ENCODE data around the gene RALGAPA2.

RALGAPA2 gene

DNA sequence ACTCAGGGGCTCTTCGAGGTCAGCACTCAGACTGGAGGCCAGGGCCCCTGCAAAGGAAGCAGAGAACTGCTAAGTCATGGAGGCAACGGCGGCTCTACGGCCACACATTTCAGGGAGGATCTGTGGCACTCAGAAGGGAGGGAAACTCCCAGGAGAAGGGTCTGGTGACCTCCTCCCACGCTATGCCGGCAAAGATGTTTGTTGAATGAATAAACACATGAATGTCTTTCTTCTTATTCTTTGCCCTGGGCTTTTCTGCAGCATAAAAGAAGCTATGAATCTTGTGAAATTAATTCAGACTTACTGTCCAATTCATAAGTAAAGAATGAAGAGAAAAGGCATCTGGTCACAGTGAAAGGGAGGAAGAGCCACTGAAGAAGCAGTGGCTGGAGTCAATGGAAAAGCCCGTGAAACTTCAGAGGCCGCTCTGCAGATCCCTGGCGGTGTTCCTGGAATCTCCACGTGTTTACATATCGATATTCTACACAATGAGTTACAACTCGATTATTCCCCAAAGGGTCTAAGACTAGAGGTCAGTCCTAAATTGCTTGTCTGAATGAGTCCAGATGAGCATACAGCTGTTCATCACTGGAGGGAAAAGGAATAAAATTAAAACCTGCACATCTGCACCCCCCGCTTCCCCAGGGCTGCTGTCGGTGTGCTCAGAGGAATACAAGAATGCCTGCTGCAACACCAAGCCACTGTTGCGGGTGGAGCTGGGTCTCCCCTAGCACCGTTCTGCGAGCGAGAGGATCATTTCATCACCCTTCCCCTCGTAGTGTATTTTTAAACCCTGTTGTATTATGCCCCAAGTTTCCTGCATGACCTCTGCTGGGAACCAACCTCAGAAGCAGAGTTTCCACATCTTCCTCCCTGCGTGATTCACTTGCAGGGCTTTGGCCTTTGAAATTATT, 319.0 kb downstream of the RALGAPA2 start:
- no peak for DNase-seq

DNA sequence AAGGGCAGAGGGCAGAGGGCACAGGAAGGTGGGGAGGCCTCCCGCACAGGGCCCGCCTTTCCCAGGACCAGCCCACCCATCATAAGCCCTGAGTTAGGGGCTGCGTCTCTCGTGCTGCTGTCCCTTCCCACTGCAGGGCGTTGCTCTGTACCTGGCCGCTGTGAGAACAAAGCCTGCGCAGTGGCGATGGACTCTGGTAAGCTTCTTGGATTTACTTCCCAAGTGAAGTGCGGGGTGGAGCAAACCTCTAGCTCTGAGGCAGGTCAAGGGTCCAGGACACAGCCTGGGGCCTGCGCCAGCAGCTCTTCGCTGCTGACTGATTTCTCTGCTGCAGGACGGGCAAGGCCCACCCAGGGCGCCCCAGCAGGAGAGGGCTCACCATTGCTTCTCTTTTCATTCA, 320.7 kb downstream of the RALGAPA2 start:
- DNase-seq: no peak

DNA sequence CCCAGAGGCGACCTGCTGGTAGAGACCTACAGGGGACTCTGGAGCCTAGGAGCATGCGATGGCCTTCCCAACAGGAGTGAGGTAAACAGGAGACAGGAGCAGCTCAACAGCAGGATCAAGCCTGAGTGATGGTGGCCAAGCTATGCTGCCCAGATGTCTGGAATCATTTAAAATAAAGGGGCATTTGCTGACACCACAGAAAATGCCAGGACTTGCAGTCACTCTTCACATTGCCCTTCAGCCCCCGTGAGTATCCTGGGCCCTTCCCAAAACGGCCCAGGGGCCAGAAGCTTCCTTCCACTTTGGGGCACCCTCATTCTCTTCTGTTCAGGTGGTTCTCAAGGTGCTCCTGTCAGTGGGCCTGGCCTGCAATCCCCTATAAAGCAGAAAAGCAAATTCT, 321.3 kb downstream of the RALGAPA2 start:
- DNase-seq: no peak

DNA sequence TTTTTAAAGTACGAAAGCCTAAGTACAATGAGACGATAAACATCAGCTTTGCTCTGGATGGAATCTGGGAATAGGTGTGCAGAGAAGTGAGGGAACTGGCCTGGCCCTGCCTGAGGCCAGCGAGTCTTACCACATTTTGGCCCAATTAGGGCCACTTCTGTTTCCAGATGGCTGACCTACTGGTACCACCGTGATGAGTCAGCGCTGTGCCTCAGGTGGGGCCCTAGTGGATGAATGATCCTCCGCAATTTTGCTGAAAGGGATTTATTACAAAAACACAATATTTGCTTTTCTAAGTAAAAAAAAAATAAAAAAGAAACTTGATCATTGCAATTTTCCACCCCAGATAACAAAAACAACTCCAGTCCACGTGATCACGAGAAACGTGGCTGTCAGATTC, 322.1 kb downstream of the RALGAPA2 start:
- no peak for DNase-seq

DNA sequence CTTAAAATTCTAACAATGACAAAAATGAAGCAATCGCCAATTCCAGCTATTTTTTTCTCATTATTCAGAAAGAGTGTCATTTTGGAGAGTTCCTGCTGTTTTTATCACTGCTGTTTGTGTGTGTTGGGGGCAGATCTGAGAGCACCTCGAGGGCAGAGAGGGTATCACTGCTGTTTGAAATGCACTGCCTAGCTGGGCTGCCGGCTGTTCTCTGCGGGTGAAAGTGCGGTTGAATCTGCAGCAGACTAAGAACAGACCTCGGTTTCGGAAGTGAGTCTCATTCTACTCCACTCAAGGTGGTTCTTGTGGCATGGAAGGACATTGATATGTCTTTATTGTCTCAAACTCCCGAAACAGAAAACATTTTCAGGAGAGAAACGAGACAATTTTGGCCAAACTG, 326.3 kb downstream of the RALGAPA2 start:
- DNase-seq: no peak

DNA sequence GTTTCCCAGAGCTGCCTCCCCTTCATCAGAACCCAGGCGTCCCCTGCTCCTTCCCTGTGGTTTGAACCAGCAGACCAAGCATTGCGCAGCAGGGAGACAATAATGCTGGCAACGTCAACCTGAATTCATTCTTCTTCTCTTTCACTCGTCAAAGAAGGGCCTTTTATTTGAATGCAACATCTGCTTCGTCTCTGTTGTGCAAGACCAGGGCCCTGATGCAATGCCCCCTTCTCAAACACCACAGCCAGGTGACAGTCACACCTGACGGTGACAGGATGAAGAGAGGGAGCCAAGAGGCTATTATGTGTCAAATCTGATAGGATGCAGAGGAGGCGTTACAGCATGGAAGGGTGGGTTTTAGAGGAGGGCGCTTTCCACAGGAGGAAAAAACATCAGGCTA, 336.6 kb downstream of the RALGAPA2 start:
- DNase-seq: peak; percentile 28

DNA sequence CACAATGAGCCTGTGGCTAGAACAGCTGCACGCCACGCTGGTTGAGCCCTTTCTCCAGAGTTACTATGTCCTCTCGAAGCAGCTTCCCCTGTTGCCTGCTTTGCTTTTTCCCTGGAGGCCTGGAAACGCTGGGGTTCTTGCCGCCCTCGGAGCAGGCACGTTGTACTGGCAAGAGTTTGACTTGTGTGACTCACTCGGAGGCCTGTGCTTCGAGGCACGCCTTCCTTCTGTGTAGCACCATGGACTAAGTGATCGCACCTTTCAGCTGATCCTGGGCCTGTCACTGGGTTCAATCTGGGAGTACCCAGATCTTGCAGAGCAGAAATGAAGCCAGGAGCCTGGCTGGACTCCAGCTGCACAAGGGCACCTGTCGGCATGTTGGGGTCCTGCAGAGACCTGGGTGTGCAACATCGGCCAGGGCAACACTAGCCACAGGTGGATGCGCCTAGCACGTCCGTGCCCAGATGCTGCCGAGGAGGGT, 339.3 kb downstream of the RALGAPA2 start:
- DNase-seq: no peak

DNA sequence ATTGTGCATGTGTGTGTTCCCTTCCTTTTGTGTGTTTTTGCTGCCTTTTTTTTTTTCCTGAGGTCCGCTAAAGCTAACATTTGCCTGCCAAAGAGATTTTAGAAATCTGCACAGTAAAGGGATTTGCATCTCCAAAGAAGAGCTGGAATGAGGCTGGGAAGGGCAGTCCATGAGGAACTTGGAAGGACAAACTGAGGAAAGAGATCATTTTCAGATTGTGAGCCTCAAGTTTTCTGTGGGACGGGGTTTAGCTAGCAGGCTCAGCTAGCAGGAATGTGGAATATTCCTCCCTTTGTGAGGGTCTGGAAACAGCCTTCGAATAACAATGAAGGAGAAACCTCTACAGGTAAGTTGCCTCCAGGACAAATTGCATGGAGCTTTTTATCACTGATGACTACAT, 340.8 kb downstream of the RALGAPA2 start:
- DNase-seq: no peak

DNA sequence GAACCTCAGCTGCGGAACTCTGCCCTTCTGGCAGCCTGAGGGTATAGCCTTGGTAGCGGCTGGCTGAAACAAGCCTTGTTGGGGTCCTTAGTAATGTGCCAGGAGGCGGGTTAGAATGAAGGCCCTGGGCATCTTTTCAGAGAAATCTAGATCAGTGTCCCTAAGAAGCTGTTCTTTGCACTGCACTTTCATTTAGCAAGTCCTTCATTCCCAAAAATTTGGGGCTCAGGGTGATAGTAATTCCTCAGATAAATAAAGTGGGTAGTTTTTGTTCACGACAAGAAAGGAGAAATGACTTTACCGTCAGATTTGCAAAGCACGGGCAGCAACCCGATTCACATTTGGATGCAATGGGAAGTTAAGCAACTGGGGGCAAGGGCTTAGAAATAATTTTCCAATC, 341.4 kb downstream of the RALGAPA2 start:
- DNase-seq: peak; percentile 24

DNA sequence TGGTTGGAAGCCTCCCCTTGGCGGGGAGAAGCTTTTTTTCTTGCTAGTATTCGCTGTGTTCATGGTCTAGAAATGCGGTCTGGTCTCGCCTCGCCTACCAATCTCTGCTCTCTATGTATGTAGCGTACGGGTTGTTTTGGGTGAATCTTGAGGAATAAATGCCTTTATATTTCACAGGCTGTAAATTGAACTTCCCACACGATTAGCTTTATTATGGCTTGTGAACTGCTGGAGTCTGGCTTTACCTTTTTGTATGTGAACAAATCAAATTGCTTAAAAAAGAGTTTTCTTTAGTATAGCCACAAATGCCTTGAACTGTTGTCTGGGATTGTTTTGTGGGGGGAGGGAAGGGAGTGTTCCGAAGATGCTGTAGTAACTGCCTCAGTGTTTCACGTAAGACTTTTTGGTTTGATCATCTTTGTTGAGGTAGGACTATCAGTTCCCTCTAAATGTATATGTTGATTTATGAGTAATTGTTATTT, 342.3 kb downstream of the RALGAPA2 start:
- DNase-seq: no peak

DNA sequence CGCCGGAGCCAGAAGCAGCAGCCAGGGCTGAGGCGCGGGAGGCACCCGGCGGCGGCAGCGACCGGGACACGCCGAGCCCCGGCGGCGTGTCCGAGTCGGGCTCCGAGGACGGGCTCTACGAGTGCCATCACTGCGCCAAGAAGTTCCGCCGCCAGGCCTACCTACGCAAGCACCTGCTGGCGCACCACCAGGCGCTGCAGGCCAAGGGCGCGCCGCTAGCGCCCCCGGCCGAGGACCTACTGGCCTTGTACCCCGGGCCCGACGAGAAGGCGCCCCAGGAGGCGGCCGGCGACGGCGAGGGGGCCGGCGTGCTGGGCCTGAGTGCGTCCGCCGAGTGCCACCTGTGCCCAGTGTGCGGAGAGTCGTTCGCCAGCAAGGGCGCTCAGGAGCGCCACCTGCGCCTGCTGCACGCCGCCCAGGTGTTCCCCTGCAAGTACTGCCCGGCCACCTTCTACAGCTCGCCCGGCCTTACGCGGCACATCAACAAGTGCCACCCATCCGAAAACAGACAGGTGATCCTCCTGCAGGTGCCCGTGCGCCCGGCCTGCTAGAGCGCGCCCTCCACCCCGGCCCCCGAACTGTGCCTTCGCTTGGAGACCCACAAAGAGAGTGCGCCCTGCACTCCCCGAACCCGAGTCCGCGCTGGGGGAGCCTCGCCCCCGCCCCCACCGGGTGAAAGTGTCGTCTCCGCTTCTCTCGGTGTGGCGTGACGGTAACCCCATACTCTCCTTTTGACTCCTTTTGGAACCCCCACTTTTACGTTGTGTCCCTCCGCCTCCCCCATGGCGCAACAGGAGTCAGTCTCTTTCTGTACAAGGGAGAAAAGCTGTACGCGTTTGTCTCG, 343.0 kb downstream of the RALGAPA2 start:
- peak; percentile 41 for DNase-seq

DNA sequence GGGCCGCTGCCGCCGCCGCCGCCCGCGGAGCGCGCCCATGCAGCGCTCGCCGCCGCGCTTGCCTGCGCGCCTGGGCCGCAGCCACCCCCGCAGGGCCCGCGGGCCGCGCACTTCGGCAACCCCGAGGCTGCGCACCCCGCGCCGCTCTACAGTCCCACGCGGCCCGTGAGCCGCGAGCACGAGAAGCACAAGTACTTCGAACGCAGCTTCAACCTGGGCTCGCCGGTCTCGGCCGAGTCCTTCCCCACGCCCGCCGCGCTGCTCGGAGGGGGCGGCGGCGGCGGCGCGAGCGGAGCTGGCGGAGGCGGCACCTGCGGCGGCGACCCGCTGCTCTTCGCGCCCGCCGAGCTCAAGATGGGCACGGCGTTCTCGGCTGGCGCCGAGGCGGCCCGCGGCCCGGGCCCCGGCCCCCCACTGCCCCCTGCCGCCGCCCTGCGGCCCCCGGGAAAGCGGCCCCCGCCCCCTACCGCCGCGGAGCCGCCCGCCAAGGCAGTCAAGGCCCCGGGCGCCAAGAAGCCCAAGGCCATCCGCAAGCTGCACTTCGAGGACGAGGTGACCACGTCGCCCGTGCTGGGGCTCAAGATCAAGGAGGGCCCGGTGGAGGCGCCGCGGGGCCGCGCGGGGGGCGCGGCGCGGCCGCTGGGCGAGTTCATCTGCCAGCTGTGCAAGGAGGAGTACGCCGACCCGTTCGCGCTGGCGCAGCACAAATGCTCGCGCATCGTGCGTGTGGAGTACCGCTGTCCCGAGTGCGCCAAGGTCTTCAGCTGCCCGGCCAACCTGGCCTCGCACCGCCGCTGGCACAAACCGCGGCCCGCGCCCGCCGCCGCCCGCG, 343.8 kb downstream of the RALGAPA2 start:
- peak; percentile 11 for DNase-seq

DNA sequence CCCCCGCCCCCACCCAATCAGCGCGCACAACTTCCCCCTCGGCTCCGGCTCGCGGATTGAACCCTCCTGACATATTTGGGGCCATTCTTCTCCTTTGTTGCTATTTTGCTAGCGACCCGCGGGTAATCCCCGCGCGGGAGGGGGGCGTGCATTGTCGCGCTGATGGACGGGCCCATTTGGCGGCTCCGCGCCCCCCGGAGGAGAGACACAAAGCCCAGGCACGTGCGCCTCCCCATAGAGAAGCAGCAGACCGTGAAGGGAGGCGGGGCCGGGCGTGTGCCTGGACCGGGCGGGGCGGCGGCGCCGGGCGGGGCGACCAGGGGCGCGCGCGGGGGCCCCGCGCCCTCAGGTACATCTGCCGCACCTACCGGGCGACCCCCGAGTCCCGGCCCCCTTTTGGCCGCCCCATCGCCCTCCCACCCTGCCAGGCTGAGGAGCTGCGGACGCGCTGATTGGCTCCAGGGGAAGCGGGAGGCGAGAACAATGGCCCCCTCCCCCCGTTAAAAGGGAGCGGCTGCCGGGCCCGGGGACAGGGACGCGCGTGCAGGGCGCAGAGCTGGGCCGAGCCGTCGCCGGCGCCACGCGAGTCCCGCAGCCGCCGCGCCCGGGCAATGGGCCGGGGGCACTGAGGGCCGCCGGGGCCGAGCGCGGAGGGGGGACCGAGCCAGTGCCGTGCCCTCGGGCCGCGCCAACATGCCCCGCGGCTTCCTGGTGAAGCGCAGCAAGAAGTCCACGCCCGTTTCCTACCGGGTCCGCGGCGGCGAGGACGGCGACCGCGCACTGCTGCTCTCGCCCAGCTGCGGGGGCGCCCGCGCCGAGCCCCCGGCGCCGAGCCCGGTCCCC, 344.6 kb downstream of the RALGAPA2 start, which contains the start of gene INSM1:
Gene INSM1, plus strand, starts transcription at position 530 of the 843 bp plus-strand sequence. Its CDS starts 164 bp downstream, at position 694.
- peak; percentile 84 for DNase-seq

DNA sequence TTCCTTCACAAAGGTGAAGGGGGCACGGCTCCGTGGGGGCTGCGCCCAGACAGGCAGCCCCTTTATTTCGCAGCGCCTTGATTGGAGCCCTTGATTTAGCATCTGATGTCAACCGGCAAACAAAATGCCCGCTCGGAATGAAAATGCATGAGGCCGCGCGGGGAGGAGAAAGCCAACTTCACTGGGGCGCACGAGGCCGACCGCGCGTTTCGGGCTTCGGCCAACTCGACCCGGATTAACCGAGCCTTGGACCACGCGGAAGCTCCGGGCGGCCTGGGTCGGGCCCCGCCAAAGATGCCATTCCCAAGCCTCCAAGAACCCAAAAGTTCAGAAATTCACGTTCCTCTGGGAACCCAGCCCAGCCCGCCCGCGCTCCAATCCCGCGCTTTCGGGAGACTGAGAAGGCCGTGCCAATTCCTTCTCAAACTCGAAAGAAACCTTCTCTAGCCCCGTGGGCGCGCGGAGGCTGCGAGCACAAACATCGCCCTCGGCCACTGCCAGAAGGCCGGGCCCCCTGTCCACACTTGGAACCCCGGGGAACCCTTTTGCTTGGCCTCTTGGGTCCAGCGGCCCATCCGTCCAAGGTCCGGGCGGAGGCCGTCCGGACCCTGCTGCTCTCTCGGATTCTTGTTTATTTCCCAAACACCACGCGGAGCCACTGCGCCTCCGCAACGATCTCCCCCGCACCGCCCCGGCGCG, 345.4 kb downstream of the RALGAPA2 start:
- peak; percentile 72 for DNase-seq

DNA sequence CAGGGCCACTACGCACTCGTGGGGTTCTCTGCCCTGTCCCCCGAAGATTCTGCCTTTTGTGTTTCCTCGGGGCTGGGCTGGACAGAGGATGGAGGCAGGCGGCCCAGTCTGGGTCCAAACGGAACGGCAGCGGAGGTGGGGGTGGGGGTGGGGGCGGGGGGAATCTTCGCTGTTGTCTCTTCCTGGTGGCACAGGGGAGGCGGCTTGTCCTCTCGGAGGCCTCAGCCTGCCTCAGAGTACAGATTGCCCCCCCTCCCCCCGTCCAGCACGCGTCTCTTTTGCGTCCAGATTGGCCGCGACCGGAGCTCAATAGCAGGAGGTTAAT, 345.9 kb downstream of the RALGAPA2 start:
- peak; percentile 45 for DNase-seq

DNA sequence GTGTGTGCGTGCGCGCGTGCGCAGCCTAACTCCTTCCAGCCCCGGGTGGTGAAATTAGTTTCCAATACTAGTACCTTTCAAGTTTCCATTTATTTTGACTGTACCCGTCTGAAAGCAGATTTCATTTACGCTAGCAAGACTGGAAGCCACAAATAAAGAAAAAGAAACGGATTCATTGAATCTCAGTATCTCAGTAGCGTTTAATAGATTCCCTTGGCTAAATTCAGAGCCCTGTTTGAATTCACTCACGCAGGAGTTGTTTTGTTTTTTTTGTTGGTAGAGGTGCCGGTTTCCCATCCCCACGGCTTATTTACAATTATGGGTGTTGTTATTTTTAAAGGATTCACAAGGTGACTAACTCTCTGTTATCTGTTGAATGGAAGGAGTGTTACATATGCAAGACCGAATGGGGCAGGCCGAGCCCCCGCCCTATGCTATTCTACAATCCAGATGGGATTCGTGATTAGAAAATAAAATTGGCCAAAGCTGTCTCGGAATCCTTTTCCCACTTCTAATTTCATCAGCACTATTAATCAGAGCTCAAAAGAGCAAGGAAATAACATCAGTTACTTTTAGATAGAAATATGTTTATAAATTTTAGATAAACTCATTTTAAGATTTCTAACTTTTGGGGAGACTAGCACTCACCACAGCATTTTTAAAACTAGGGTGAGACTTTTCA, 346.8 kb downstream of the RALGAPA2 start:
- DNase-seq: peak; percentile 57

DNA sequence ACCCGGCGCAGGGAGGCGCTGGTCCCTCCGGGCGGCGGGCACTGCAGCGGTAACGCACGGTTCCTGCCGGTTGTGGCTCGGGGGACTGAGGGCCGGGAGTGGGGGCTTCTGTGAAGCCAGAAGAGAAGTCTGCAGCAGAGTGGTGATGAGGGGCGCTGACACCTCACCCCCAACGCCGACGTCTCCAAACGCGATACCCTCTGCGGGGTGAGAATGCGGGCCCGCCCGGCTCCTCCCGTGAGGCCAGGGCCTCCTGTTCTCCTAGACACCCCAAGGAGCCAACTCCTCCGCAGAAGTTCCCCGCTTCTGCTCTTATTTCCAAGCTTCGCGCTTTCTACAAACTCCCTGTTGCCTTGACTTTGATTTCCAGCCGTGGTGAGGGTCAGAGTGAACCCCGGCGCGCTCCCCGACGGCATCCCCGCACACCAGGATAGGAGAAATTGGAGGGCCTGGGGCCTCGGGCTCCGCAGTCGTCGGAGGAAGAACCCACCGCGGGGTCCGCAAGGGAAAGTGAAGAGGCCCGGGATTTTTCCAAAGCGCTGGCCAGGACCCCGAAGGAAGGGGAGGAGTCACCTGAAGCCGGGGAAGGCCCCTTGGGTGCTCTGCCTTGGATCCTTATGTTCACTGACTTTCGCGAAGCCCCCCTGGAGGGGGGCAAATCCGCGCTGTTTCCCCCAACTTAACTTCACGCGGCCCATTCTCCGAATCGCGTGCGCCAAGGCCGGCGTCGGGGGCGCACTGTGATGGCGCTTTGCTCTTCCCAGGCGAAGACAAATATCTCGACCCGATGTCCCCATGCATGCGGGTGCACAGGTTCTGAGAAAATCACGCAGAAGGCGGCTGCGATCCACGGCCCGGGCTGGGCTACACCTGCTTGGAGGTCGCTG, 347.6 kb downstream of the RALGAPA2 start:
- peak; percentile 43 for DNase-seq

DNA sequence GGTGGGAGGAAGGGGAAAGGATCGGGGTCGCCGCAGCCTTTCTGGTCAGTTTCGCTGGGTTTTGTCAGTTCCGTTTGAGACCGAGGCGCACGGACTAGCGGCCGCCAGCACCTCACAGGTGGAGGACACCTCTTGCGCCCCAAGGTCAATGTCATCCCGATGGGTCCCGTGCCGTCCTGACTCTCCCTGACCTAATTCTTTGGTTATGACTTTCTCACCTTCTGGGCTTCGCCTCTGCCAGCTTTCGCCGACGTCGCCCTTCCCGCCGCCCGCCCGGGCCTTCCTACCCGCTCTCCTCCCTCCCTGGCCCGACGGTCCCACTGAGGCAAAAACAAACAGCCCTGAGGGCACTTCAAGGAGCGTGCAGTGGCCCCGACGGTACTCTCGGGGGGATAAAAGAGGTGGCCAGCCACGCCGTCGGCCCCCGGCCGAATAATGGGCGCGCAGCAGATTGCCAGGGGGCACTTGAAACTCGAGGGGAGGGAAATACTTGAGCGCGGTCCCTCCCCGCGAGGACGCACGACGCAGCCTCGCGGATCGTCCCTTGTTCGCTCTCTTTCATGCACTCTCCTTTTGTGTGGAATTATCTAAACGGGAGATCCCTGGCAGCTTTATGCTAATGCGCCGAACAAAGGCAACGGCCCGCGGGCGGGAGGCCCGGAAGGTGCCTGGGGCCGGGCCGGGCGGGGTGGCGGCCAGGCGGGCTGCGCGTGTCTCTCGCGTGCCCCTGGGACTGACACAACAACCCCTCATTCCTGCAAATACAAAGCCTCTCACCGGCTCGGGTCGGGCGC, 348.4 kb downstream of the RALGAPA2 start:
- DNase-seq: peak; percentile 86

DNA sequence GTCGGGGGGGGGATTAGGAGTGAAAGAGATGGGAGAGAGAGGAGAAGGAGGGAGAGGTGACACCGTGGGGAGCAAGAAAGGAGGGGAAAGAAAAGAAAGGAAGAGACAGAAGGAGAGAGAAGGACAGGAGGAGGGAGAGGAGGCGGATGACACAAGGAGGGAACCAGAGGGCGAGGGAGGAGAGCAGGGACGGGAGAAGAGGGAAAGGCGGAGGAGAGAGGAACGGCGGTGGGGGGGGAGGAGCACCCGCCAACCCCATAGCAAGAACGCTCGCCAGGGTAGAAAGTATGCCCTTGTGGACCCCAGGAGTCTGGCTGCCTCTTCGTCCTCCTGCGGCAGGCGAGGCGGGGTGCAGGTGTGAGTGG, 349.0 kb downstream of the RALGAPA2 start:
- peak; percentile 67 for DNase-seq

All from DMS79 treated with DMSO at 0.1 percent for 48 hours (cell line).